GM13976 (cell line): ENCODE data around the gene BDNF.
"Not testable (repeated sequence)": the region's sequence is repeated elsewhere in the genome, so short reads cannot be mapped to it uniquely, and the experiment has no call there.

Experiments used
- DNase-seq: peaks from one replicate; pipeline ENCODE4 v3.0.0; 2012; ENCODE audit warnings: low spot score
- CTCF ChIP-seq: IDR thresholded peaks from 2 replicates; pipeline ENCODE4 v1.5.1; 2012; ENCODE audit warnings: borderline replicate concordance, mild to moderate bottlenecking; ENCODE audit not compliant: insufficient read depth; ENCODE audit errors: extremely low read depth, missing control alignments, control extremely low read depth
- in situ Hi-C: fragments of 300-500 bp; cut with MboI; formaldehyde crosslinking; loops from one replicate; pipeline ENCODE4 v1.12.0; 2022; ENCODE audit warnings: low sequenced_read_pairs, mixed read lengths, inconsistent platforms; ENCODE audit not compliant: unreplicated experiment

BDNF gene

GRCh38 chr11:27649800-27650199 lies 50.5 kb downstream of the BDNF start:
- TF ChIP-seq CTCF: no peak
- no peak for DNase-seq
- in situ Hi-C loops: no loop called here

- in situ Hi-C loops: no loop called here
- DNase-seq: no peak
- TF ChIP-seq CTCF: no peak
Measured at GRCh38 chr11:27648840-27649239, 51.4 kb downstream of the BDNF start.

DNA sequence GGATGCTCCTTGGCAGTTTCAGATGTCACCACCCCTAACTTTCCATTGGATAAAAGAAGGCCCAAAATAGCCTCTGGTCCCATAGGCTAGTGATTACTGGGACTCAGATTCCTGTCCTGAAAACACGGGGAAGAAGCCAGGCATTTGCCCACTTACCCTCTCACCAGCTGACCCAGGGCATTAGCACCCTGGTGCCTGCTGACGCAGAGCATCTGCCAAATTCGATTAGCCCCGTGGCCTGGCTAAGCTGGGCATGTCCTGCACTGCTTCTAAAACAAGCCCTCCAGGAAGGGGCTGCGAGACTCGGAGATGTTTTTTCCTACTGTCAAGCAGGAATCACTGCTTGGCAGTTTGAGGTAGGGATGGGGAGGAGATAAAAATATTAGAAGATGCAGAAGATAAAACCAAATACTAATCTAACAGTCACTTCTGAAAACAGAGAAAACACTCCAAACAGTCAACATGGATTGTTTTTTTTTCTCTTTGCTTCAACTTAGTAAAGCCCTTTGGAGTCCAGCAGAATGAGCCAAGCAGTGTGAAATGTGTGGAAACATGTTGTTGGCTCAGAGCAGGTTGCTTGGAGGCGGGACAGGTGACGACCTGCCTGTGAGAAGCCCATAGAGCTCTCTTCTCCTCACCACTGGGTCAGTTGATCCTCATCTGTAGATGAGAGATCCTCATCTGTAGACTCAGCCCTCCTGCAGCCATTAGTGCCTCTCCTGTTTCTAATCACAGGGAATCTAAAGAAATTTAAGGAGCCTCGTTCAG lies 54.0 kb downstream of the BDNF start:
- DNase-seq: no peak
- TF ChIP-seq CTCF: no peak
- in situ Hi-C loops: no loop called here

GRCh38 chr11:27642954-27643353 lies 57.3 kb downstream of the BDNF start:
- no peak for DNase-seq
- in situ Hi-C loops: no loop called here
- no peak for TF ChIP-seq CTCF

DNA sequence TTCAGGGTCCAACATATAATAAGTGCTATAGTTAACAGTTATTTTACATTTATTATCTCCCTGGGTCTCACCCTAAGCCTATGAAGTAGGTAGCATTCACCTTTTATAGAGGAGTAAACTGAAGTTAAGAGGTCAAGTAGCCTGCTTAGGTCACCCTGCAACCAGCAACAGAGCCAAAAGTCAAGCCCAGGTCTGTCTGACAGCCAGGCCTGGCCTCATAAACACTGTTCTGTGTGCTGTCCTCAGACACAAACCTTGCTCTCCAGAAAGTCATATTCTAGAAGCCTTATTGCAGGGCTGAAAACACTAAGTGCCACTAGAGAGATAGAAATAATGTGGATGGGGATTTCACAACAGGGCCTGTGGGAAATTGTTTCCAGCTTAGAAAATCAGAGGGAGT lies 59.3 kb downstream of the BDNF start:
- in situ Hi-C loops: no loop called here
- DNase-seq: no peak
- TF ChIP-seq CTCF: no peak

DNA sequence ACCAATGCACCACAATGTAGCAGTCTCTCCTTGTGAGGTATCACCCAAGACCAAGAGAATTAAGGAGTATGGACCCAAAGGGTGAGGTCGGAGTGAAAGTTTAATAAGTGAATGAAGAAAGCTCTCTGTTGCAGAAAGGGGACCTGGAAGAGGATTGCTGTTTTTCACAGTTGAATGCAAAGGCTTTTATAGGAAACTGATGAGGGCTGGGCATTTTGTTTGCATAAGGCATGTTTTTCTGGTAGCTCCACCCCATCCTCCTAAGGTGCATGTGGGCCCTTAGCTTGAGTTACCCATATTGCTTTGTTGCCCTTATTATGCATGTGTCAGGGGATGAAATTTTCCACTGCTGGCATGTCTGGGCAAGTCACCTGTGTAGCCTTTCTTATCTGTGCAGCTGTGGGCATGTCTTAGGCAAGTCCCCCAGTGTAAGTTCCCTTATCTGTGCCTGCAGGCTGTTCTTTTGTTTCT lies 64.7 kb downstream of the BDNF start:
- in situ Hi-C loops: no loop called here
- TF ChIP-seq CTCF: no peak
- no peak for DNase-seq

DNA sequence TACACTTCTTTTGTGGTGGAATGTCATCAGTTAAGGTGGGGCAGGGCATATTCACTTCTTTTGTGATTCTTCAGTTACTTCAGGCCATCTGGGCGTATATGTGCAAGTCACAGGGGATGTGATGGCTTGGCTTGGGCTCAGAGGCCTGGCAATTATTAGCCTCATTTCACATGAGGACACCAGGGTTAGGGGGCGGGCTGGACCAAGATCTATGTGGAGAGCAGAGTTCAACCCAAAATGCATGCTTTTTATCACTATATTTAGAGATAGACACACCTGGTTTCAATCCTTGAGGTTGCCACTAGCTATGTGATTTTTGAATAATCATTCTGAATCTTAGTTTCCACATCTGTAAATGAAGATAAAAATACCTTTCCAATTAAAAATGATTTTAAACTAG lies 65.5 kb downstream of the BDNF start:
- DNase-seq, in situ Hi-C loops: not testable (repeated sequence)

DNA sequence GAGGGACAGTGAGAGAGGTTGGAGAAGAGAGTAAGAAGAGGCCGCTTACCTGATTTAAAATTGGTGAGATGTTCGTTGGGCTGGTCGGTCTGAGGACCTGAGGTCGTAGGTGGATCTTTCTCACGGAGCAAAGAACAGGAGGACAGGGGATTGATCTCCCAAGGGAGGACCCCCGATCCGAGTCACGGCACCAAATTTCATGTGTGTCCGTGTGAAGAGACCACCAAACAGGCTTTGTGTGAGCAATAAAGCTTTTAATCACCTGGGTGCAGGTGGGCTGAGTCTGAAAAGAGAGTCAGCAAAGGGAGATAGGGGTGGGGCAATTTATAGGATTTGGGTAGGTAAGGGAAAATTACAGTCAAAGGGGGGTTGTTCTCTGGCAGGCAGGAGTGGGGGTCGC lies 66.0 kb downstream of the BDNF start:
- in situ Hi-C loops, DNase-seq: not testable (repeated sequence)

- in situ Hi-C loops, DNase-seq: not testable (repeated sequence)
Measured at GRCh38 chr11:27629023-27629422, 71.2 kb downstream of the BDNF start.
